Measurements from ENCODE around the gene OBSCN. TPM values are rescaled to one million over a fixed set of nuclear protein-coding genes. Genes with fewer than 3 reads are reported as not detected.

OBSCN gene
- total RNA-seq, 2 experiments from 2014 or later = 29.5 to 45.2 TPM

DNA sequence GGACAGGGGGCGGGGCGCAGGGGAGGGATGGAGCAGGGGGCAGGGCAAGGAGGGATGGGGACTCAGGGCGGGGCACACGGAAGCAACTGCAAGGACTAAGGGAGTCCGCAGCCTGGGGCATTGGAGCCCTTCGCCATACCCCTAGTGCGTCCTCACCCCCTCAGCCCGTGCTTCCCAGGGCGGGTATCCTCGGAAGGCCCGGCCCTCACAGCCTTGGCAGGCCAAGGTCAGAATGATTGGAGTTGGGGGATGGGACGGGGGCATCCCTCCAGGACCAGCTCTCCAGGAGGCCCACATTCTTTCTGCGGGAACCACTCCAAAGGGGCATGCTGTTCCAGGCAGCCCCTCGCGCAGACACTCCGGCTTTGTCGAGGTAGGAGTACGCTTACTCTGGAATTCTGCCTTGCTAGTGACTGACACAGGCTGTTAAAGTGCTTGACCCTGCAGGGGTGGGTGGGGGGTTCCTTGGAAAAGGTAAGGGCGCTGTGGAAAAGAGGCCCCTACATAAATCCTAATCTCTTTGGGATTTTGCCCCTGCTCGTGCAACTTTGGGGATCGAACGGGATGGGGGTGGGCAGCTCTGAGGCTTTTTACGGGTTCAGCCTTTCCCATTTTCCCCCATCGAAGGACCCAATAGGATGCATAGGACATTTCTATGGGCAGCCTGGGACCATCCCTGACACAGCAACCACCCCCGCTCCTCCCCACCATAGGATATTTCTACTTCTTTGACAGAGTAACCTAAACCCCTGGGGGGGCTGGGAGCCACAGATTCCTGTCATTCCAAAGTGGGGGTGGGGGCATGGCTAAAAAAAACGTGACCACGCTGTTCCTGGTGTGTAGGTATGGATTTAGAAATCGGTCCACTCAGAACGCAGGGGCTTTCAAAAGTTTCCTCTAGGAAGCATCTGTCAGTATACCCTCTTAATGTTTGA lies 199.5 kb downstream of the OBSCN start:
- POLR2A ChIA-PET = interaction anchor here (0.6 to 2.2 kb wide), 15 partner anchors 18 to 1804 kb away, joined by 3 to 13 read pairs (median 4); partner anchors contain the start of genes IBA57 and RNF187
- H3K27ac ChIP-seq (ENCODE audit: low read depth, low read length, poor library complexity, severe bottlenecking) = peak overlapping the region; percentile 50
- peak overlapping the region; percentile 100 for H3K4me3 ChIP-seq (ENCODE audit: low read depth, low read length, poor library complexity, severe bottlenecking)
- peaks cover 22% of the 10 kb centered on the region for H3K4me1 ChIP-seq (ENCODE audit: insufficient read depth, low read length, poor library complexity, severe bottlenecking)
- CTCF ChIA-PET (ENCODE audit: unreplicated experiment) = interaction anchor here (1.0 kb wide), 1 partner anchor 21 kb away, joined by 3 read pairs; no protein-coding TSS in a partner anchor
- H3K9me3 ChIP-seq (ENCODE audit: low read length) = no peaks in the 10 kb centered on the region
- H2AFZ ChIP-seq (ENCODE audit: low read length) = peak overlapping the region; percentile 60; the same call in 1 of the 2 replicates
- H3K9me2 ChIP-seq (ENCODE audit: insufficient read depth, low read length) = no peaks in the 10 kb centered on the region
- intact Hi-C loops (cut with micrococcal nuclease; ENCODE audit: unreplicated experiment) = loop anchor here (10.0 kb wide), 1 partner anchor 273 kb away; no protein-coding TSS in a partner anchor
- no TSS peak for BruUV-seq (replicated peaks)
- peaks cover 42% of the 10 kb centered on the region for H3K79me2 ChIP-seq (ENCODE audit: insufficient read depth, low read depth, low read length)
- H3K4me2 ChIP-seq (ENCODE audit: low read length) = peak overlapping the region; percentile 100
- peaks cover 31% of the 10 kb centered on the region for H3K36me3 ChIP-seq (ENCODE audit: insufficient read depth, low read length)
- TF ChIP-seq CTCF (conservative IDR thresholded peaks at IDR 0.05; ENCODE audit: low read length) = no peak
- TF ChIP-seq EZH2phosphoT487 (IDR thresholded peaks at IDR 0.05; ENCODE audit: borderline replicate concordance, low read depth, low read length) = no peak
- no peak for DNase-seq (ENCODE audit: low spot score)
- H4K20me1 ChIP-seq (ENCODE audit: insufficient read depth, low read length) = peaks cover 15% of the 10 kb centered on the region

DNA sequence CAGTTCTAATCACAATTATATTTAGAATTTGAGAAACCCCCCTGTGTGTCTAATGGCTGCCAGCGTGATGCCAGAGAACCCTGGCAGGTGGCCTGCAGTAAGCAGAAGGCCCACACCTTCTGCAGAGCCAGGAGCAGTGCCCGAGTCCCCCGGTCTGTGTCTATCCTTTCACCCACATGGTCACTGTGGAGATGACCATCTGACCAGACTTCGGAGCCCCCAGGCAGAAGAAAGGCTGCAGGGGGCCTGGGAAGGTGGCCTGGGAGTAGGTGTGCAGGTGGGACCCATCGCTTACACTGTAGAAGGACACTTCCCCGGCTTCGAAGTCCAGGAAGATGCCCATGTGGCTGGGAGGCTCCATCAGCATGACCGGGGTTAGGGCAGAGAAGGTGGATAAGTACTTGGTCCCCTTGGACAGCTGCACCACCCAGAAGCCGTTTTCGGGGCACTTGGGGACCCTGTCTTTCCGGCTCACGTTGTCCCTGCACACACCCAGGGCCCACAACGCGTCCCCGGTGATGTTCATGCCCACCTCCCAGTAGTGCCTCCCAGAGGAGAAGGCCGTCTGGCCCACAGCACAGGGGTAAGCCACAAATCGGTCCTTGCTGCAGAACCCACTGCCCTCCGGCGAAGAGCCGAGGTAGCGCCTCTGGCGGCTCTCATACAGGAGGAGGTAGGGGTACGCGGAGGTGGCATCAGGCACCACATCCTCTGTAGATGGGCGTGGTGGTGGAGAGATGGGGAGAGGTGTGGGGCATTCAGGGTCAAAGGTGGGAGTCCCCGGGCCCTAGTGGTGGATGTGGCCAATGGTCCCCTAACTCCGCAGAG lies 200.4 kb downstream of the OBSCN start:
- peaks cover 42% of the 10 kb centered on the region for H3K79me2 ChIP-seq (ENCODE audit: insufficient read depth, low read depth, low read length)
- DNase-seq (ENCODE audit: low spot score) = no peak
- TF ChIP-seq EZH2phosphoT487 (IDR thresholded peaks at IDR 0.05; ENCODE audit: borderline replicate concordance, low read depth, low read length) = no peak
- no peak for TF ChIP-seq CTCF (conservative IDR thresholded peaks at IDR 0.05; ENCODE audit: low read length)

More for the DNA sequence above, 200.4 kb downstream of the OBSCN start:
- ChIA-PET POLR2A (no interaction called here), CTCF (ENCODE audit: unreplicated experiment) (no interaction called here)
- no peaks in the 10 kb centered on the region for H3K9me3 ChIP-seq (ENCODE audit: low read length)
- H4K20me1 ChIP-seq (ENCODE audit: insufficient read depth, low read length) = peaks cover 15% of the 10 kb centered on the region
- H3K27ac ChIP-seq (ENCODE audit: low read depth, low read length, poor library complexity, severe bottlenecking) = no peak overlapping the region
- intact Hi-C loops (cut with micrococcal nuclease; ENCODE audit: unreplicated experiment) = loop anchor here (10.0 kb wide), 1 partner anchor 273 kb away; no protein-coding TSS in a partner anchor
- peaks cover 22% of the 10 kb centered on the region for H3K36me3 ChIP-seq (ENCODE audit: insufficient read depth, low read length)
- BruUV-seq (replicated peaks) = TSS peak; percentile 46
- no peak overlapping the region for H2AFZ ChIP-seq (ENCODE audit: low read length)
- peak overlapping the region; percentile 100 for H3K4me3 ChIP-seq (ENCODE audit: low read depth, low read length, poor library complexity, severe bottlenecking)
- H3K4me1 ChIP-seq (ENCODE audit: insufficient read depth, low read length, poor library complexity, severe bottlenecking) = peaks cover 22% of the 10 kb centered on the region
- peak overlapping the region; percentile 100 for H3K4me2 ChIP-seq (ENCODE audit: low read length)
- H3K9me2 ChIP-seq (ENCODE audit: insufficient read depth, low read length) = no peaks in the 10 kb centered on the region

All from OCI-LY7 (cell line).